HEK293T (cell line): ENCODE results near the gene TBX18.

ENCODE experiments used
- ARNT ChIP-seq: fragments of 450-650 bp; IDR thresholded peaks from 2 replicates; pipeline ENCODE4 v1.6.1; 2017; ENCODE audit warnings: mild to moderate bottlenecking
- BHLHE40 ChIP-seq: fragments of 450-650 bp; IDR thresholded peaks from 2 replicates; pipeline ENCODE4 v1.6.1; 2016; ENCODE audit warnings: mild to moderate bottlenecking, moderate library complexity, borderline replicate concordance
- FOXA1 ChIP-seq: fragments of 450-650 bp; IDR thresholded peaks from 2 replicates; pipeline ENCODE4 v1.6.1; 2016; ENCODE audit warnings: mild to moderate bottlenecking
- FOXK2 ChIP-seq: fragments of 450-650 bp; IDR thresholded peaks from 2 replicates; pipeline ENCODE4 v1.6.1; 2016; ENCODE audit warnings: mild to moderate bottlenecking
- FOXM1 ChIP-seq: fragments of 450-650 bp; IDR thresholded peaks from 2 replicates; pipeline ENCODE4 v1.6.1; 2017; ENCODE audit warnings: mild to moderate bottlenecking, borderline replicate concordance
- HDGF ChIP-seq: fragments of 450-650 bp; IDR thresholded peaks from 2 replicates; pipeline ENCODE4 v1.6.1; 2017; ENCODE audit warnings: antibody characterized with exemption, borderline replicate concordance
- L3MBTL2 ChIP-seq: fragments of 450-650 bp; conservative IDR thresholded peaks from 2 replicates; pipeline ENCODE4 v1.6.1; 2016; ENCODE audit warnings: mild to moderate bottlenecking
- LEF1 ChIP-seq: fragments of 450-650 bp; IDR thresholded peaks from 2 replicates; pipeline ENCODE4 v1.6.1; 2017; ENCODE audit warnings: mild to moderate bottlenecking, borderline replicate concordance
- NFRKB ChIP-seq: fragments of 450-650 bp; IDR thresholded peaks from 2 replicates; pipeline ENCODE4 v1.6.1; 2016; ENCODE audit warnings: mild to moderate bottlenecking, moderate library complexity
- SP1 ChIP-seq: fragments of 450-650 bp; IDR thresholded peaks from 2 replicates; pipeline ENCODE4 v1.6.1; 2017
- SUZ12 ChIP-seq: fragments of 450-650 bp; IDR thresholded peaks from 2 replicates; pipeline ENCODE4 v1.6.1; 2016; ENCODE audit warnings: mild to moderate bottlenecking
- ZNF384 ChIP-seq: fragments of 450-650 bp; IDR thresholded peaks from 2 replicates; pipeline ENCODE4 v1.6.1; 2016

DNA sequence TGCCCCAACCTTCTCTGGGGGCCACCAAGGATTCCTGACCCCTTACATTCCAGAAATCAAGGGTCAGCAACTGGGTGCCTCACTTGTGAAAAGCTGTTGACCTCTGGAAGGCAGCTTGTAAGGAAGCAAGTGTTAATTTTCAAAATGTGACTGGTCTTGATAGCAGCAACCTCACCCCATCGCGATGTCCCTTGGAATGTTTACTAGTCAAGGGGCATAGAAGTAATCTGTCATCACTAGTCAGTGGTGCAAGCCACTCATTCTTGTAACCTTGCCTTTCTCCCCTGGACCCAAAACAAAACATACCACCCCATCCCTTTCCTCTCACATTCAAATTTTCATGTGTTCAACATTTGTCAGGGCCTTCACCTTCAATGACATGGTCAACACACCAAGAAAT lies 30.5 kb downstream of the TBX18 start:
- TF ChIP-seq SP1 (no peak), FOXM1 (no peak), BHLHE40 (no peak), ZNF384 (no peak), FOXA1 (no peak), HDGF (no peak), NFRKB (no peak), FOXK2 (no peak), ARNT (no peak), SUZ12 (no peak), L3MBTL2 (no peak), LEF1 (no peak)
